Anterior cingulate cortex (tissue), 58 donors: ENCODE data around the gene DOCK8.
"Not testable (repeated sequence)": the region's sequence is repeated elsewhere in the genome, so short reads cannot be mapped to it uniquely, and the experiment has no call there.

Experiments used
- DNase-seq, 58 donors: peaks; one replicate each; lab custom pipeline; 2025; lab: John Stamatoyannopoulos, UW

DOCK8 gene

GRCh38 chr9:401223-401622, 186.6 kb downstream of the DOCK8 start:
- no peak for DNase-seq

DNA sequence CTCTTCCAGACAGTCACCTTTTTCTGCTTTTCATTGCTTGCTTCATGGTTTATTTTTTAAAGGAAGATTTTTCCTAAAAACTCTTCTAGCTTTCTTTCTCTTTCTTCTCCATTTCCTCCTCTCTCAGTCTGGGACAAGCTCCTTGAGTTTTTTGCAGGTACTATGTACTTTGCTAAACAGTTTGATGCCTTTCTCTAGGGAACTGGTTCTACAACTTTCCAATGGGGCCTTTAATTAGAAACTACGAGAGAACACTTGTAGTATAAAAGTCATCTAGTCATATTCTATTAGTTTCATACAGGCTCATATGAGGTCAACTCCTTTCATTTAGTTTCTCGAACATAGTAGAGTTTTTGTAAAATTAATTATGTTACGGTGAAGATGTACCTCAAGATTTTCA, 189.6 kb downstream of the DOCK8 start:
- DNase-seq, result no peak

- no peak for DNase-seq
Observed at GRCh38 chr9:405341-405740, 190.7 kb downstream of the DOCK8 start.

- DNase-seq, result peak in 5 of 58 donors; percentile 5 to 9 (median 8)
Observed at GRCh38 chr9:406886-407654, 192.4 kb downstream of the DOCK8 start.

GRCh38 chr9:409655-410054, 195.0 kb downstream of the DOCK8 start:
- DNase-seq, result not testable (repeated sequence)

- DNase-seq, result no peak
Observed at GRCh38 chr9:414595-414994, 199.9 kb downstream of the DOCK8 start.

GRCh38 chr9:419571-420171, 205.0 kb downstream of the DOCK8 start:
- no peak for DNase-seq

DNA sequence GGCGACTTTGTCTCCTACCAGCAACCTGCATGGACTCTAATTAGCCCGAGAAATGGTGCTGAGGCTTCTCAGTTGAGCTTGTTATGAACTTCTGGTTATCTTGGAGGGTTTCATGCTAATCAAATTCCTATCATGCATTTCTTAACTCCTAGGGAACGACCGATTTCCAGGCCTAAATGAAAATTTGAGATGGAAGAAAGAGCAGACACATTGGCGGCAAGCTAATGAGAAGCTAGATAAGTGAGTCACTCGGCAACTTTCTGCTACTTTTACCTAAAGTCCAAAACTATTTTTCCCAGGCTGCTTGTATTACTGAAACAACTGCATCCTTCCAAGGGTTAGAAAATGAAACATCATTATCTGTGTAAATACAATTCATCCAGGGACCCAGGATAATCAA, 207.2 kb downstream of the DOCK8 start:
- no peak for DNase-seq

GRCh38 chr9:426264-426663, 211.6 kb downstream of the DOCK8 start:
- no peak for DNase-seq

- no peak for DNase-seq
Observed at GRCh38 chr9:426976-427375, 212.3 kb downstream of the DOCK8 start.

- DNase-seq, result no peak
Observed at GRCh38 chr9:431701-432100, 217.0 kb downstream of the DOCK8 start.

DNA sequence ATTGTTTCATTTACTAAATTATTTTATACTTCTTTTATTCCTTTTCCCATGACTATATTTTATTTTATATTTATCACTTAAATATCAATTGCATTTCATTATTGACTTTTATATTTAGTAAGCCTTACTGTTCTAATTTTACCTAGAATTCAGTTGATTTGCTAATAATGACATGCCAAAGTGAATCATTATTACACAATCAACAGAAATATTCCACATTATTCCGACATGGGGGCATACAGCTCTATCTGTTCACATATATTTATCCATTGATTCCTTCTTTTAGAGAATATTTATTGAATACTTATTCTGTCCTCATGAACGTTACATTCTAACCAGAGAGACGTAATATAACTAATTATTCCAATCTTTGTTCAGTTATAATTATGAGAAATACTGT, 221.8 kb downstream of the DOCK8 start:
- DNase-seq, result no peak

- no peak for DNase-seq
Observed at GRCh38 chr9:437066-437465, 222.4 kb downstream of the DOCK8 start.

GRCh38 chr9:437574-438001, 222.9 kb downstream of the DOCK8 start:
- DNase-seq, result no peak

DNA sequence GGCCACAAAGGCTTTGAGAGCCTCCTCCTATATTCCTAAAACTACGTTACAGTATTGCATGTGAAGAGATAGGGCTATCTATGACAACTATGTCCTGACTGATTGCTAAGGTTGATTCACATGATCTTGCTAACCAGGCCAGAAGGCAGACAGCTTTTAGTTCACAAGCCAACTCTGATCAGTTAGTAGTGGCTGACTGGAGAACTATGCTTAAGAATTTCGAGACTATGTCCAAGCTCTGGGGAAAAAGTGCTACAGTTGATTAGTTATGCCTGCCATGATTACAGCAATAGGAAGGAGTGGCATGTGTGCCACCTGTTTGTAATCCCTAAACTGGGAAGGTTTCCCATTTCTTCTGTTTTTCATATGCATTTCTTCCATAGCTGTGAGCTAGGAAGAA, 223.4 kb downstream of the DOCK8 start:
- no peak for DNase-seq

DNA sequence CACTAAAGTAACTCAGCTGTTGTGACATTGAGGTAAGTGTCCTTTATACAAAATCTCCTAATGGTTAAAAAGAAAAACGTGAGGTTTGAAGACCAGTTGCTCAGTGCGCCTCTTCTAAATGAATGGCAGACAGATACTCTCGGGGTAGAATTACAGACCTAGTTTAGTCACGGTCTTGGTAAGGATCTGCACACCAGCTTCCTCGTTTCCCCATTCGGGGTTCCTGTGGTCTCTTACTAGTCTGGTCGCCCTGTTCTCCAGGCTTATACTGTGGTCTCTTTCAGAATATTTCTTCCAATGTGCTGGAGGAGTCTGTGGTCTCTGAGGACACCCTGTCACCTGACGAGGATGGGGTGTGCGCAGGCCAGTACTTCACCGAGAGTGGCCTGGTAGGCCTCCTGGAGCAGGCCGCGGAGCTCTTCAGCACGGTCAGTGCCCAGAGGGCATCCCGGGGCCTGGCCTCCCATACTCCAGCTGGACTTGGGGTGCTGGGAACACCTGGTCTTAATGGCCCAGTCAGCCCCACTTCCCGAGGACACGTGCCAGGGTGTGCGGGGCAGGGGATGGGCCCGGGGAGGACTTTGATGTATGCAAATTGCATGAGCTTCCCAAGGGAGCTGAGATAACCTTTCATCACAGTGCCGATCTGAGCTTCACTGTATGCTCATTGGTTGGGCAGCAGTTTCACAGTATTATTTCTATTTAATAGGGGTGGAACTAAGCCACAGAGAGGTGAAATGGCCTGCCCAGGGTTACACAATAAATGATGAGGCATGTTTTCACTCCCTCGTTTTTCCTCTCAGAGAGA, 224.5 kb downstream of the DOCK8 start:
- no peak for DNase-seq

GRCh38 chr9:441126-441525, 226.5 kb downstream of the DOCK8 start:
- no peak for DNase-seq

GRCh38 chr9:444528-444927, 229.9 kb downstream of the DOCK8 start:
- DNase-seq, result peak in 1 of 58 donors; percentile 5

DNA sequence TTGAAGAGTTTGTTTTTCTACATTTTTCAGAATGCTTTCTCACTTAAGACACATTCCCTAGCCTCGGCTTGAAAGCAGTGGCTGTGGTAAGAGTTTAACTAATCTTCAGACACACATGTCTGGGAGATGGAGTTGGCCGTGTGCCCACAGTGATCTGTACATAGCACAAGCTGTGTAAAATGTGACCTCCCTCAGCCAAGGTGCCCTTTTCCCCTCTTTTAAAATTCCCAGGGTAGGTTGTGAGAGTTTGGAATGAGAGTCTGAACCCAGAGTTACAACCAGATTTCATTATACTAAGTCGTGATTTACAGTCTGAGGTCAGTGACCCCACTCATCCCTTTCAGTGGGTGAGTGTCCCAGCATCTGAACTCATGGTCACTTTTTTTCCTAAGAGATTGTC, 230.4 kb downstream of the DOCK8 start:
- DNase-seq, result peak in 1 of 58 donors; percentile 13

DNA sequence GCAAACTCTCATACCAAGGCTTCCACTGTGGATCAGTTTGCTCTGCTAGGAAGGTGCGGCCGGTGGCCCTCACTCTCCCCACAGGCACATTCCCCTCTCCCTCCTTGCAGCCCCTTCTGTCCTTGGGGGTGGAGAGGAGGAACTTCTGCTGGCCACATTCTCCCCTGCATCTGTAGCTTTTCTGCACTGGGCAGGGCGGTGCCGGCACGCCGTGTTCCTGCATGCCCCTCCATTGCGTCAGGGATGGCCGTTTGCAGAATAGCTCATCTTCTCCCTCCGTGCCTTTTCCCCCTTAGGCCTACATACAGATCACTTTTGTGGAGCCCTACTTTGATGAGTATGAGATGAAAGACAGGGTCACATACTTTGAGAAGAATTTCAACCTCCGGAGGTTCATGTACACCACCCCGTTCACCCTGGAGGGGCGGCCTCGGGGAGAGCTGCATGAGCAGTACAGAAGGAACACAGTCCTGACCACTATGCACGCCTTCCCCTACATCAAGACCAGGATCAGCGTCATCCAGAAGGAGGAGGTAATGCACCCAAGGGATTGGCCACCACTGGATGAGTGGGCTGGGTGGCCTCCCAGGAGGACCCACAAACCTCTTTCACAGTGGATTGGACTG, 231.5 kb downstream of the DOCK8 start:
- no peak for DNase-seq
